ENCODE results near the gene TCF4. TPM values are rescaled to one million over a fixed set of nuclear protein-coding genes. Genes with fewer than 3 reads are reported as not detected.

Gene TCF4
- total RNA-seq, 1 experiment from 2014 or later: 0.42 TPM

DNA sequence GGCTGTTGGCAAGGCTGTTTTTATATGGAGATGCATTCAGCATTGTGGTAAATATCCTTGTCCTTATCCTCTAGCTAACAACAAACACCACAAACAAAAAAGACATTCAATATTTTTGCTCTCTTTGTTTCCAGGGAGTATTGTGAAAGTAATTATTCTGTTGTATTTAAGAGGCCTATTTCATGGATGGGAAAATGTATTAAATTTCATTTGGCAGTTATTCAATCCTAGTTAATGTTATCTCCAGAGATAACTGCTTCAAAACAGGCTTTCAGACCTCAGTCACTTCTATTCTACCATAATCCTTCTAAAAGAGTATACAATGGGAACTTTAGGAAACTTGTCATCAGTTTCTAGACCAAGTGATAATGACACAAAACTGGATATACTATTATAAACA lies 348.3 kb downstream of the TCF4 start:
- ATAC-seq (no peak), DNase-seq (ENCODE audit: low read depth, low spot score) (no peak)
- TF ChIP-seq ELF1 (IDR thresholded peaks at IDR 0.05; ENCODE audit: borderline replicate concordance, low read depth) (no peak), CBX3 (IDR thresholded peaks at IDR 0.05; ENCODE audit: low read depth) (no peak), REST (IDR thresholded peaks at IDR 0.05; ENCODE audit: low read depth) (no peak), EZH2phosphoT487 (IDR thresholded peaks at IDR 0.05; ENCODE audit: borderline replicate concordance) (no peak)
- ChIA-PET CTCF (no interaction called here), RAD21 (ENCODE audit: low non-redundant PET in 1 of 2, low total read pairs in 2 of 2, uncharacterized antibody in 2 of 2, unreplicated experiment in 2 of 2) (no interaction called here), POLR2A (no interaction called here)
- H4K20me1 ChIP-seq (ENCODE audit: insufficient read depth): no peaks in the 10 kb centered on the region
- H2AFZ ChIP-seq (ENCODE audit: low read depth, low read length, poor library complexity, severe bottlenecking): no peak overlapping the region
- H3K4me3 ChIP-seq (replicated peaks in 1 of 2; ENCODE audit: low read depth in 1 of 2, low read length in 2 of 2): no peak overlapping the region
- no TSS peak for BruUV-seq (replicated peaks)
- no peak overlapping the region for H3K27ac ChIP-seq (ENCODE audit: low read depth, low read length)
- H3K27me3 ChIP-seq (ENCODE audit: insufficient read depth, low read length): peaks cover 12% of the 10 kb centered on the region; the same call in 1 of the 2 replicates
- no peak overlapping the region for H3K9ac ChIP-seq (ENCODE audit: low read length)
- H3K4me2 ChIP-seq (ENCODE audit: low read length): no peak overlapping the region
- no peaks in the 10 kb centered on the region for H3K36me3 ChIP-seq (ENCODE audit: control insufficient read depth in 1 of 2, insufficient read depth in 2 of 2, low read length in 2 of 2)
- no peaks in the 10 kb centered on the region for H3K9me3 ChIP-seq (ENCODE audit: control insufficient read depth in 1 of 2, insufficient read depth in 1 of 2, low read depth in 1 of 2, low read length in 2 of 2)
- no peaks in the 10 kb centered on the region for H3K9me2 ChIP-seq (ENCODE audit: insufficient read depth)
- no peaks in the 10 kb centered on the region for H3K79me2 ChIP-seq (ENCODE audit: insufficient read depth, low read length)
- intact Hi-C loops (cut with micrococcal nuclease): no loop called here
- H3K4me1 ChIP-seq (ENCODE audit: control insufficient read depth in 1 of 2, insufficient read depth in 2 of 2, low read length in 2 of 2): no peaks in the 10 kb centered on the region

GRCh38 chr18:55237660-55238059 lies 350.3 kb downstream of the TCF4 start:
- DNase-seq (ENCODE audit: low read depth, low spot score): no peak
- intact Hi-C loops (cut with micrococcal nuclease): no loop called here
- Histone ChIP-seq H3K79me2 (ENCODE audit: insufficient read depth, low read length) (no peaks in the 10 kb centered on the region), H3K36me3 (ENCODE audit: control insufficient read depth in 1 of 2, insufficient read depth in 2 of 2, low read length in 2 of 2) (no peaks in the 10 kb centered on the region), H3K4me2 (ENCODE audit: low read length) (no peak overlapping the region), H3K27me3 (ENCODE audit: insufficient read depth, low read length) (peaks cover 12% of the 10 kb centered on the region; the same call in 1 of the 2 replicates), H3K27ac (ENCODE audit: low read depth, low read length) (no peak overlapping the region), H2AFZ (ENCODE audit: low read depth, low read length, poor library complexity, severe bottlenecking) (no peak overlapping the region), H3K4me1 (ENCODE audit: control insufficient read depth in 1 of 2, insufficient read depth in 2 of 2, low read length in 2 of 2) (no peaks in the 10 kb centered on the region), H3K4me3 (replicated peaks in 1 of 2; ENCODE audit: low read depth in 1 of 2, low read length in 2 of 2) (no peak overlapping the region), H3K9me3 (ENCODE audit: control insufficient read depth in 1 of 2, insufficient read depth in 1 of 2, low read depth in 1 of 2, low read length in 2 of 2) (no peaks in the 10 kb centered on the region), H3K9me2 (ENCODE audit: insufficient read depth) (no peaks in the 10 kb centered on the region), H4K20me1 (ENCODE audit: insufficient read depth) (no peaks in the 10 kb centered on the region), H3K9ac (ENCODE audit: low read length) (no peak overlapping the region)
- ChIA-PET CTCF (no interaction called here), POLR2A (no interaction called here), RAD21 (ENCODE audit: low non-redundant PET in 1 of 2, low total read pairs in 2 of 2, uncharacterized antibody in 2 of 2, unreplicated experiment in 2 of 2) (no interaction called here)
- TF ChIP-seq TCF7L2 (IDR thresholded peaks at IDR 0.05; ENCODE audit: borderline replicate concordance, extremely low read depth, insufficient read depth, insufficient read length) (no peak), ZNF274 (IDR thresholded peaks at IDR 0.05; ENCODE audit: low read depth, low read length) (no peak), CBX3 (IDR thresholded peaks at IDR 0.05; ENCODE audit: low read depth) (no peak), RAD21 (IDR thresholded peaks at IDR 0.05; ENCODE audit: low read depth) (no peak), CEBPB (IDR thresholded peaks at IDR 0.05; ENCODE audit: low read depth) (no peak), POLR2AphosphoS5 (IDR thresholded peaks at IDR 0.05; ENCODE audit: low read depth, low read length) (no peak), ATF3 (IDR thresholded peaks at IDR 0.05) (no peak), ZBTB33 (IDR thresholded peaks at IDR 0.05; ENCODE audit: extremely low read depth, insufficient replicate concordance, low read length) (no peak), SP1 (IDR thresholded peaks at IDR 0.05; ENCODE audit: low read depth) (no peak), ZFX (IDR thresholded peaks at IDR 0.05) (no peak), JUND (IDR thresholded peaks at IDR 0.05) (no peak)
- ATAC-seq: no peak
- BruUV-seq (replicated peaks): no TSS peak
